HL-60 (cell line): Measurements from ENCODE around the gene JAKMIP1.

Source experiments
- DNase-seq, 2 experiments: peaks; one replicate each; pipeline ENCODE4 v3.0.0-alpha.2; 2010 to 2020; ENCODE audit warnings: low read depth in 1 of 2, low spot score in 1 of 2
- H3K27ac ChIP-seq: fragments of 250-450 bp; sonication (Bioruptor Pico); replicated peaks from 2 replicates; pipeline ENCODE4 v1.5.1; 2020; ENCODE audit warnings: mild to moderate bottlenecking, moderate library complexity
- H3K27me3 ChIP-seq: fragments of 250-450 bp; sonication (Bioruptor Pico); 2 replicates; pipeline ENCODE4 v1.5.1; 2021; ENCODE audit warnings: mild to moderate bottlenecking, moderate library complexity; ENCODE audit not compliant: insufficient read depth, poor library complexity, severe bottlenecking
- H3K4me3 ChIP-seq: replicated peaks from 2 replicates; pipeline ENCODE4 v1.5.1; 2011; ENCODE audit warnings: mild to moderate bottlenecking, control low read depth, low read length; ENCODE audit not compliant: insufficient read depth
- GABPA ChIP-seq: IDR thresholded peaks from 2 replicates; pipeline ENCODE4 v1.6.1; 2012; ENCODE audit warnings: low read depth
- POLR2AphosphoS5 ChIP-seq: IDR thresholded peaks from 2 replicates; pipeline ENCODE4 v1.6.1; 2012; ENCODE audit warnings: low read depth
- REST ChIP-seq: IDR thresholded peaks from 2 replicates; pipeline ENCODE4 v1.6.1; 2012; ENCODE audit warnings: low read depth; ENCODE audit not compliant: insufficient replicate concordance
- SPI1 ChIP-seq: IDR thresholded peaks from 2 replicates; pipeline ENCODE4 v1.6.1; 2012; ENCODE audit warnings: low read depth, mild to moderate bottlenecking, borderline replicate concordance
- TF ChIP-seq, protein P1 (sequence below): IDR thresholded peaks from one replicate; pipeline ENCODE4 v1.5.1; 2011; ENCODE audit warnings: low read length, control low read depth, inconsistent platforms; ENCODE audit not compliant: insufficient read depth

Gene JAKMIP1

DNA sequence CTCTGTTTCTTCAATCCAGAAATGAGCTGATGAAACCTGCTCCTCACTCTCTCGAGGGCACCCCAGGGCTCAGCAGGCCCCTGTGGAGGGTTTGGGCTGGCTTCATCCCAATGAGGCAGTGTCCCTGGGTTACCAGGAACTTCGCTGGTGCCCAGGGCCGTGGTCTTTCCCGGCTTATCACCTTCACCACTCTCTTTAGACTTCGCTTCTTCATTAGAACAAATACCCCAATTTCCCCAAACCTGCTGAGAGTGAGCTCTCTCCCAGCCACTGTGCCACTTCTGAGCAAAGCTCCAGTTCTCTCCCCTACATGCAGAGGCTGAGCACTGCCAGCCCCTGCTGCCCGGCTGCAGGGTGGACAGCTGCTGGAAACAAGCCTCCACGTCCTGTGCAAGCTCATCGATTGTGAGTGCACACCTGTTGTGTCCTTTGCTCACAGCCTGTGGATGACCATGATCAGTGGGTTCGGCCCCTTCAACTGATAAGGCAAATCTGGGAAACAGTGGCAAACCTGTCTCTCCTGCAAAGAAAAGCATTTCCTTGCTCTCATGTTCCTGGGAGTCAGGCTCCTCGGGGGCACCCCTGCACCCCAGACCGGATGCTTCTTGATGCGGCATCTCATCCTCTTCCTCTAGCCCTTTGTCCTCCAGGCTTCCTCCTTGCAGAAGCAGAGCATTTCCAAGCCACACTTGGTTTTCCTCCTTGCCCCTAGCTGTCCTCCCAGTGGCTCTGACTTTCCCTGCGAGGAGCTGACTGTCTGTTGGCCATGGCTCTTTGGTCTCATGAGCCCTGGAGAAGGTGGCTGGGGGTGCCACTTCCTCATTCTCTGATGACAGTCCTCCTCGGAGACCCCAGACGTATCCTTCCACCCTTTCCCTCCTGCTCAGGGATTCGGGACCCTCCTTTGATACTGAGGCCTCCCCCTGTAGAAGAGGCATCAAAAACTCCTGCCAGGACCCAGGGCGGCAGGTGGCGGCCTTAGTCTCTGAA lies 210.8 kb downstream of the JAKMIP1 start:
- H3K27ac ChIP-seq, result no peak overlapping the region
- no peaks in the 10 kb centered on the region for H3K27me3 ChIP-seq
- no peak overlapping the region for H3K4me3 ChIP-seq
- DNase-seq, result no peak
- TF ChIP-seq REST (no peak), SPI1 (0 out of 2 replicates have a peak, but pooled peaks have one; percentile 17), POLR2AphosphoS5 (no peak), GABPA (no peak)
- TF ChIP-seq, protein P1, sequence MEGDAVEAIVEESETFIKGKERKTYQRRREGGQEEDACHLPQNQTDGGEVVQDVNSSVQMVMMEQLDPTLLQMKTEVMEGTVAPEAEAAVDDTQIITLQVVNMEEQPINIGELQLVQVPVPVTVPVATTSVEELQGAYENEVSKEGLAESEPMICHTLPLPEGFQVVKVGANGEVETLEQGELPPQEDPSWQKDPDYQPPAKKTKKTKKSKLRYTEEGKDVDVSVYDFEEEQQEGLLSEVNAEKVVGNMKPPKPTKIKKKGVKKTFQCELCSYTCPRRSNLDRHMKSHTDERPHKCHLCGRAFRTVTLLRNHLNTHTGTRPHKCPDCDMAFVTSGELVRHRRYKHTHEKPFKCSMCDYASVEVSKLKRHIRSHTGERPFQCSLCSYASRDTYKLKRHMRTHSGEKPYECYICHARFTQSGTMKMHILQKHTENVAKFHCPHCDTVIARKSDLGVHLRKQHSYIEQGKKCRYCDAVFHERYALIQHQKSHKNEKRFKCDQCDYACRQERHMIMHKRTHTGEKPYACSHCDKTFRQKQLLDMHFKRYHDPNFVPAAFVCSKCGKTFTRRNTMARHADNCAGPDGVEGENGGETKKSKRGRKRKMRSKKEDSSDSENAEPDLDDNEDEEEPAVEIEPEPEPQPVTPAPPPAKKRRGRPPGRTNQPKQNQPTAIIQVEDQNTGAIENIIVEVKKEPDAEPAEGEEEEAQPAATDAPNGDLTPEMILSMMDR, result no peak

- no peak for DNase-seq
- no peak for TF ChIP-seq POLR2AphosphoS5
- TF ChIP-seq, protein P1, result no peak
- TF ChIP-seq REST, result no peak
- TF ChIP-seq SPI1, result no peak
- TF ChIP-seq GABPA, result no peak
- no peaks in the 10 kb centered on the region for H3K27me3 ChIP-seq
These were observed 212.1 kb downstream of the JAKMIP1 start for GRCh38 chr4:5988086-5988845.

DNA sequence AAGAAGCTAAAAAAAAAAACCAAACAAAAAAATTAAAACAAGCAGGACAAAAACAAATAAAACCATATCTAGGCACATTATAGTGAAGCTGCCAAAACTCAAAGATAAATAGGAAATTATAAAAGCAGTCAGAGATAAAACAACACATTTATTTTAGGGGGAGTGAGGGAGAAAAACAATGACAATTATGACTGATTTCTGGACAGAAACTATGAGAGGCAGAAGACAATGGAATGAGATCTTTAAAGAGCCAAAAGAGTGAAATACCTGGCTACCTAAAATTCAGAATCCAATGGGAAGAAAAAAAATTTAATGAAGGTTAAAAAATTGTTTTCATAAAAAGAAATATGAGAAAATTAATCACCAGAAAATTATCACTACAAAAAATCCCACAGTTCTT lies 215.5 kb downstream of the JAKMIP1 start:
- Histone ChIP-seq H3K27ac (no peak overlapping the region), H3K4me3 (no peak overlapping the region), H3K27me3 (no peaks in the 10 kb centered on the region)
- TF ChIP-seq, protein P1, result no peak
- no peak for DNase-seq

More at GRCh38 chr4:5988086-5988845, 212.1 kb downstream of the JAKMIP1 start:
- Histone ChIP-seq H3K27ac (no peak overlapping the region), H3K4me3 (no peak overlapping the region)
